Vagina (tissue), 2 donors: ENCODE measurements around the gene PDE1C. TPM values are rescaled to one million over a fixed set of nuclear protein-coding genes. Genes with fewer than 3 reads are reported as not detected.

Experiments used
- DNase-seq, 2 donors: peaks; one replicate each; pipeline ENCODE4 v3.0.0-alpha.2; 2017; ENCODE audit errors: extremely low spot score in 2 of 2
- H3K27ac ChIP-seq: fragments of 200-600 bp; sonication (generic); one replicate; pipeline ENCODE4 v1.5.1; 2019
- H3K27me3 ChIP-seq: fragments of 200-600 bp; sonication (generic); one replicate; pipeline ENCODE4 v1.5.1; 2019
- H3K36me3 ChIP-seq, 2 donors: fragments of 200-600 bp; sonication (generic); one replicate each; pipeline ENCODE4 v1.5.1; 2017 to 2019
- H3K4me1 ChIP-seq: fragments of 200-600 bp; sonication (generic); one replicate; pipeline ENCODE4 v1.5.1; 2019
- H3K4me3 ChIP-seq, 2 donors: fragments of 200-600 bp; sonication (generic); 1 replicate in 1 of 2; 2 replicates in 1 of 2; pipeline ENCODE4 v1.5.1; 2016 to 2019
- H3K9me3 ChIP-seq: fragments of 200-600 bp; sonication (generic); one replicate; pipeline ENCODE4 v1.5.1; 2019
- CTCF ChIP-seq, 3 experiments: fragments of 450-650 bp in 2 of 3; fragments of 200-600 bp in 1 of 3; sonication (generic) in 1 of 3; IDR thresholded peaks; one replicate each; pipeline ENCODE4 v1.5.1; 2017 to 2019; ENCODE audit warnings: antibody characterized with exemption in 3 of 3, mild to moderate bottlenecking in 2 of 3, moderate library complexity in 2 of 3
- POLR2A ChIP-seq, 2 donors: fragments of 450-650 bp; IDR thresholded peaks; one replicate each; pipeline ENCODE4 v1.6.1; 2017; ENCODE audit warnings: antibody characterized with exemption in 2 of 2, mild to moderate bottlenecking in 2 of 2, moderate library complexity in 2 of 2
- POLR2AphosphoS5 ChIP-seq, 2 donors: sonication (generic); formaldehyde crosslinking; IDR thresholded peaks; one replicate each; pipeline ENCODE4 v1.9.0; 2017; ENCODE audit warnings: antibody characterized with exemption in 2 of 2, mild to moderate bottlenecking in 2 of 2, low read depth in 1 of 2; ENCODE audit not compliant: insufficient read depth in 1 of 2
- intact Hi-C: fragments of 100-400 bp; cut with DNase I; formaldehyde crosslinking; loops from one replicate; pipeline ENCODE4 v1.15.1; 2023
- total RNA-seq: library from RNA; depleted of rRNA; stranded (reverse); fragments of >200 nt; gene quantifications from one replicate; pipeline ENCODE4 v1.2.3, GENCODE V29; 2016

Gene PDE1C
- total RNA-seq, 1 donor from 2014 or later: 19.2 TPM

GRCh38 chr7:31887006-31887405, 183.2 kb downstream of the PDE1C start:
- Histone ChIP-seq H3K27ac (no peak overlapping the region), H3K27me3 (no peaks in the 10 kb centered on the region), H3K9me3 (no peaks in the 10 kb centered on the region), H3K4me3 (no peak overlapping the region), H3K4me1 (no peaks in the 10 kb centered on the region), H3K36me3 (no peaks in the 10 kb centered on the region)
- intact Hi-C loops: no loop called here
- TF ChIP-seq CTCF (IDR thresholded peaks at IDR 0.05) (no peak), POLR2A (IDR thresholded peaks at IDR 0.05) (no peak), POLR2AphosphoS5 (IDR thresholded peaks at IDR 0.05; ENCODE audit: insufficient read depth in 1 of 2, low read depth in 1 of 2) (no peak)
- DNase-seq: no peak

- H3K27me3 ChIP-seq: no peaks in the 10 kb centered on the region
- intact Hi-C loops: no loop called here
- no peak overlapping the region for H3K27ac ChIP-seq
- no peak overlapping the region for H3K4me3 ChIP-seq
- no peaks in the 10 kb centered on the region for H3K4me1 ChIP-seq
- no peaks in the 10 kb centered on the region for H3K9me3 ChIP-seq
- no peak for DNase-seq
- TF ChIP-seq POLR2AphosphoS5 (IDR thresholded peaks at IDR 0.05; ENCODE audit: insufficient read depth in 1 of 2, low read depth in 1 of 2) (no peak), CTCF (IDR thresholded peaks at IDR 0.05) (no peak), POLR2A (IDR thresholded peaks at IDR 0.05) (no peak)
- no peaks in the 10 kb centered on the region for H3K36me3 ChIP-seq
Measured at GRCh38 chr7:31885171-31885570, 185.0 kb downstream of the PDE1C start.

- DNase-seq: no peak
- Histone ChIP-seq H3K9me3 (no peaks in the 10 kb centered on the region), H3K4me3 (no peak overlapping the region), H3K27me3 (no peaks in the 10 kb centered on the region), H3K27ac (no peak overlapping the region), H3K4me1 (no peaks in the 10 kb centered on the region), H3K36me3 (no peaks in the 10 kb centered on the region)
- intact Hi-C loops: no loop called here
- no peak for TF ChIP-seq POLR2AphosphoS5 (IDR thresholded peaks at IDR 0.05; ENCODE audit: insufficient read depth in 1 of 2, low read depth in 1 of 2)
- TF ChIP-seq POLR2A (IDR thresholded peaks at IDR 0.05): no peak
- TF ChIP-seq CTCF (IDR thresholded peaks at IDR 0.05): no peak
Measured at GRCh38 chr7:31883761-31884164, 186.4 kb downstream of the PDE1C start.

- no peak for DNase-seq
- H3K27me3 ChIP-seq: no peaks in the 10 kb centered on the region
- no peaks in the 10 kb centered on the region for H3K4me1 ChIP-seq
- no peak overlapping the region for H3K4me3 ChIP-seq
- TF ChIP-seq POLR2AphosphoS5 (IDR thresholded peaks at IDR 0.05; ENCODE audit: insufficient read depth in 1 of 2, low read depth in 1 of 2) (no peak), CTCF (IDR thresholded peaks at IDR 0.05) (no peak), POLR2A (IDR thresholded peaks at IDR 0.05) (no peak)
- no peaks in the 10 kb centered on the region for H3K36me3 ChIP-seq
- intact Hi-C loops: no loop called here
- H3K9me3 ChIP-seq: no peaks in the 10 kb centered on the region
- no peak overlapping the region for H3K27ac ChIP-seq
Measured at GRCh38 chr7:31882187-31882586, 188.0 kb downstream of the PDE1C start.

GRCh38 chr7:31878875-31879274, 191.3 kb downstream of the PDE1C start:
- Histone ChIP-seq H3K4me1 (no peaks in the 10 kb centered on the region), H3K4me3 (no peak overlapping the region), H3K27me3 (no peaks in the 10 kb centered on the region), H3K9me3 (no peaks in the 10 kb centered on the region), H3K36me3 (no peaks in the 10 kb centered on the region), H3K27ac (no peak overlapping the region)
- intact Hi-C loops: no loop called here
- no peak for DNase-seq
- TF ChIP-seq CTCF (IDR thresholded peaks at IDR 0.05) (no peak), POLR2AphosphoS5 (IDR thresholded peaks at IDR 0.05; ENCODE audit: insufficient read depth in 1 of 2, low read depth in 1 of 2) (no peak)
